Measurements from ENCODE around the gene UPK2.
"Not testable (repeated sequence)": the region's sequence is repeated elsewhere in the genome, so short reads cannot be mapped to it uniquely, and the experiment has no call there.

The UPK2 gene

GRCh38 chr11:118939953-118940598 is 16.0 kb upstream of the UPK2 start:
- no peak overlapping the region for H2AK5ac ChIP-seq (ENCODE audit: low read length)
- H3K36me3 ChIP-seq (ENCODE audit: control insufficient read depth, insufficient read depth, low read length) = no peaks in the 10 kb centered on the region
- no peak overlapping the region for H4K5ac ChIP-seq (ENCODE audit: low read length)
- peak overlapping the region; percentile 26 for H2BK5ac ChIP-seq (ENCODE audit: low read length)
- H3K4me1 ChIP-seq (ENCODE audit: control insufficient read depth, low read depth, low read length) = peaks cover 11% of the 10 kb centered on the region
- no peaks in the 10 kb centered on the region for H3K79me1 ChIP-seq (ENCODE audit: low read length)
- no peaks in the 10 kb centered on the region for H3K79me2 ChIP-seq (ENCODE audit: control insufficient read depth, insufficient read depth, low read length)
- H3K56ac ChIP-seq (ENCODE audit: low read length) = peak overlapping the region; percentile 66
- no peak overlapping the region for H3K4me2 ChIP-seq (ENCODE audit: low read length)
- H3K27me3 ChIP-seq (ENCODE audit: insufficient read depth, low read length, poor library complexity) = no peaks in the 10 kb centered on the region
- H3K9ac ChIP-seq (ENCODE audit: low read length) = peak overlapping the region; percentile 41
- WGBS (ENCODE audit: extremely low coverage, insufficient coverage, low lambda C conversion rate) = no CpG with 5 or more reads among the region's 13 CpGs
- H3K4ac ChIP-seq (ENCODE audit: low read depth, low read length) = no peak overlapping the region
- peak; percentile 85 for DNase-seq
- no peak overlapping the region for H4K8ac ChIP-seq (ENCODE audit: low read depth, low read length)
- peak overlapping the region; percentile 16 for H3K18ac ChIP-seq (ENCODE audit: low read length)
- no peak overlapping the region for H3K4me3 ChIP-seq (ENCODE audit: low read length)
- no peak overlapping the region for H3K23ac ChIP-seq (ENCODE audit: low read length)
- H2BK15ac ChIP-seq (replicated peaks; ENCODE audit: low read depth) = no peak overlapping the region
- H3K27ac ChIP-seq (ENCODE audit: low read depth, low read length) = no peak overlapping the region
- no peak overlapping the region for H2BK120ac ChIP-seq (ENCODE audit: low read depth, low read length)

DNA sequence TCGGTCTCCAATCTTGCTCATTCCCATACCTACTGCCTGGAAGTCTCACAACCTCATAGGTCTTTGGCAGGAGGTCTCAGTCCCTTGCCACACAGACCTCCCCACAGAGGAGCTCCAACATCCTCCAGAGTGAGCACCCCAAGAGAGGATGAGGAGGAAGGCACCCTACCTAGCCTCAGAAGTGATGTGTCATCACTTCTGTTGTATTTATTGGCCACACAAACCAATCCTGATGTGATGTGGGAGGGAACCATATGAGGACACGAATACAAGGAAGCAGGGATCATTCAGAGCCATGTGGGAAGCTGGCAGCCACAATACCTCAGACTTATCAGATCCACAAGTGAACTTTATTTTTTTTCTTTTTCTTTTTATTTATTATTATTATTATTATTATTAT is 9.0 kb upstream of the UPK2 start:
- Histone ChIP-seq H3K36me3 (ENCODE audit: control insufficient read depth, insufficient read depth, low read length) (no peaks in the 10 kb centered on the region), H4K5ac (ENCODE audit: low read length) (no peak overlapping the region), H3K4ac (ENCODE audit: low read depth, low read length) (no peak overlapping the region), H3K4me2 (ENCODE audit: low read length) (no peak overlapping the region), H3K27me3 (ENCODE audit: insufficient read depth, low read length, poor library complexity) (no peaks in the 10 kb centered on the region), H3K9ac (ENCODE audit: low read length) (no peak overlapping the region), H2BK15ac (replicated peaks; ENCODE audit: low read depth) (no peak overlapping the region), H3K79me1 (ENCODE audit: low read length) (no peaks in the 10 kb centered on the region), H3K23ac (ENCODE audit: low read length) (no peak overlapping the region), H2AK5ac (ENCODE audit: low read length) (no peak overlapping the region), H3K4me3 (ENCODE audit: low read length) (no peak overlapping the region), H3K4me1 (ENCODE audit: control insufficient read depth, low read depth, low read length) (no peaks in the 10 kb centered on the region), H3K18ac (ENCODE audit: low read length) (no peak overlapping the region), H3K79me2 (ENCODE audit: control insufficient read depth, insufficient read depth, low read length) (no peaks in the 10 kb centered on the region), H2BK5ac (ENCODE audit: low read length) (no peak overlapping the region), H4K8ac (ENCODE audit: low read depth, low read length) (no peak overlapping the region), H3K27ac (ENCODE audit: low read depth, low read length) (no peak overlapping the region), H2BK120ac (ENCODE audit: low read depth, low read length) (no peak overlapping the region), H3K56ac (ENCODE audit: low read length) (no peak overlapping the region)
- no peak for DNase-seq
- WGBS (ENCODE audit: extremely low coverage, insufficient coverage, low lambda C conversion rate) = no CpG with 5 or more reads among the region's 2 CpGs

GRCh38 chr11:118948000-118948399 is 8.1 kb upstream of the UPK2 start:
- Histone ChIP-seq H2BK120ac (ENCODE audit: low read depth, low read length) (no peak overlapping the region), H4K5ac (ENCODE audit: low read length) (no peak overlapping the region), H3K4me3 (ENCODE audit: low read length) (no peak overlapping the region), H3K23ac (ENCODE audit: low read length) (no peak overlapping the region), H4K8ac (ENCODE audit: low read depth, low read length) (no peak overlapping the region), H3K56ac (ENCODE audit: low read length) (no peak overlapping the region), H2BK15ac (replicated peaks; ENCODE audit: low read depth) (no peak overlapping the region), H2BK5ac (ENCODE audit: low read length) (no peak overlapping the region), H3K4ac (ENCODE audit: low read depth, low read length) (no peak overlapping the region), H3K79me1 (ENCODE audit: low read length) (no peaks in the 10 kb centered on the region), H3K18ac (ENCODE audit: low read length) (no peak overlapping the region), H3K79me2 (ENCODE audit: control insufficient read depth, insufficient read depth, low read length) (no peaks in the 10 kb centered on the region), H3K36me3 (ENCODE audit: control insufficient read depth, insufficient read depth, low read length) (no peaks in the 10 kb centered on the region), H3K27me3 (ENCODE audit: insufficient read depth, low read length, poor library complexity) (no peaks in the 10 kb centered on the region), H3K4me1 (ENCODE audit: control insufficient read depth, low read depth, low read length) (no peaks in the 10 kb centered on the region), H2AK5ac (ENCODE audit: low read length) (no peak overlapping the region), H3K27ac (ENCODE audit: low read depth, low read length) (no peak overlapping the region), H3K4me2 (ENCODE audit: low read length) (no peak overlapping the region), H3K9ac (ENCODE audit: low read length) (no peak overlapping the region)
- WGBS (ENCODE audit: extremely low coverage, insufficient coverage, low lambda C conversion rate) = no CpG with 5 or more reads among the region's 3 CpGs
- DNase-seq = no peak

GRCh38 chr11:118953265-118953664 is 2.8 kb upstream of the UPK2 start:
- DNase-seq = peak; percentile 90

DNA sequence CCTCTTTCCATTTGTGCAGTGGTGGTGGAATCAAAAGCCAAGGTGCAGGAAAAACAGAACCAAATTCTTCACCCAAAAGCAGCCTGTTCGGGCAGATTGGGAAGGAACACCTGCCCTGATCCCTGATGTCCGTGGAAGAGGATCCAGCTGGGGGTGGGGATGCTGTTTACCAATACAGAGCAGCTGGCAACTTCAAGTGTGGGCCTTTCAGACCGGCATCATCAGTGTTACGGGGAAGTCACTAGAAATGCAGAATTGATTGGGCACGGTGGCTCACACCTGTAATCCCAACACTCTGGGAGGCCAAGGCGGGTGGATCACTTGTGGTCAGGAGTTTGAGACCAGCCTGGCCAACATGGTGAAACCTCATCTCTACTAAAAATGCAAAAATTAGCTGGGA is 2.1 kb upstream of the UPK2 start:
- WGBS (ENCODE audit: extremely low coverage, insufficient coverage, low lambda C conversion rate) = no CpG with 5 or more reads among the region's 6 CpGs
- H3K36me3 ChIP-seq (ENCODE audit: control insufficient read depth, insufficient read depth, low read length); H3K27me3 ChIP-seq (ENCODE audit: insufficient read depth, low read length, poor library complexity); H2AK5ac ChIP-seq (ENCODE audit: low read length); H3K56ac ChIP-seq (ENCODE audit: low read length); H2BK120ac ChIP-seq (ENCODE audit: low read depth, low read length); H3K79me1 ChIP-seq (ENCODE audit: low read length); H2BK15ac ChIP-seq (replicated peaks; ENCODE audit: low read depth); H2BK5ac ChIP-seq (ENCODE audit: low read length); H3K79me2 ChIP-seq (ENCODE audit: control insufficient read depth, insufficient read depth, low read length); H3K27ac ChIP-seq (ENCODE audit: low read depth, low read length); H4K5ac ChIP-seq (ENCODE audit: low read length); H3K9ac ChIP-seq (ENCODE audit: low read length); H3K4me3 ChIP-seq (ENCODE audit: low read length); H3K4ac ChIP-seq (ENCODE audit: low read depth, low read length); H3K4me2 ChIP-seq (ENCODE audit: low read length); H3K18ac ChIP-seq (ENCODE audit: low read length); H3K4me1 ChIP-seq (ENCODE audit: control insufficient read depth, low read depth, low read length); DNase-seq; H3K23ac ChIP-seq (ENCODE audit: low read length); H4K8ac ChIP-seq (ENCODE audit: low read depth, low read length): not testable (repeated sequence)

More at GRCh38 chr11:118953265-118953664, 2.8 kb upstream of the UPK2 start:
- Histone ChIP-seq H3K56ac (ENCODE audit: low read length) (no peak overlapping the region), H3K36me3 (ENCODE audit: control insufficient read depth, insufficient read depth, low read length) (no peaks in the 10 kb centered on the region), H4K8ac (ENCODE audit: low read depth, low read length) (no peak overlapping the region), H3K79me1 (ENCODE audit: low read length) (no peaks in the 10 kb centered on the region), H2BK15ac (replicated peaks; ENCODE audit: low read depth) (no peak overlapping the region), H3K27ac (ENCODE audit: low read depth, low read length) (no peak overlapping the region), H3K4me3 (ENCODE audit: low read length) (no peak overlapping the region), H2BK5ac (ENCODE audit: low read length) (no peak overlapping the region), H3K4me1 (ENCODE audit: control insufficient read depth, low read depth, low read length) (no peaks in the 10 kb centered on the region), H3K4ac (ENCODE audit: low read depth, low read length) (no peak overlapping the region), H3K27me3 (ENCODE audit: insufficient read depth, low read length, poor library complexity) (no peaks in the 10 kb centered on the region), H3K18ac (ENCODE audit: low read length) (no peak overlapping the region), H2AK5ac (ENCODE audit: low read length) (no peak overlapping the region), H3K79me2 (ENCODE audit: control insufficient read depth, insufficient read depth, low read length) (no peaks in the 10 kb centered on the region), H4K5ac (ENCODE audit: low read length) (no peak overlapping the region), H3K4me2 (ENCODE audit: low read length) (no peak overlapping the region), H3K9ac (ENCODE audit: low read length) (no peak overlapping the region), H3K23ac (ENCODE audit: low read length) (no peak overlapping the region), H2BK120ac (ENCODE audit: low read depth, low read length) (no peak overlapping the region)
- WGBS (ENCODE audit: extremely low coverage, insufficient coverage, low lambda C conversion rate) = no CpG with 5 or more reads among the region's 6 CpGs

GRCh38 chr11:118956847-118957469 is 860 bp downstream of the UPK2 start:
- H4K8ac ChIP-seq (ENCODE audit: low read depth, low read length) = no peak overlapping the region
- H3K36me3 ChIP-seq (ENCODE audit: control insufficient read depth, insufficient read depth, low read length) = no peaks in the 10 kb centered on the region
- H4K5ac ChIP-seq (ENCODE audit: low read length) = no peak overlapping the region
- H2AK5ac ChIP-seq (ENCODE audit: low read length) = no peak overlapping the region
- DNase-seq = no peak
- H2BK120ac ChIP-seq (ENCODE audit: low read depth, low read length) = no peak overlapping the region
- H2BK15ac ChIP-seq (replicated peaks; ENCODE audit: low read depth) = no peak overlapping the region
- WGBS (ENCODE audit: extremely low coverage, insufficient coverage, low lambda C conversion rate) = no CpG with 5 or more reads among the region's 14 CpGs
- H3K18ac ChIP-seq (ENCODE audit: low read length) = no peak overlapping the region
- H3K4me3 ChIP-seq (ENCODE audit: low read length) = no peak overlapping the region
- H3K4me2 ChIP-seq (ENCODE audit: low read length) = no peak overlapping the region
- no peak overlapping the region for H3K4ac ChIP-seq (ENCODE audit: low read depth, low read length)
- H3K56ac ChIP-seq (ENCODE audit: low read length) = peak overlapping the region; percentile 12
- no peak overlapping the region for H2BK5ac ChIP-seq (ENCODE audit: low read length)
- H3K27ac ChIP-seq (ENCODE audit: low read depth, low read length) = no peak overlapping the region
- no peak overlapping the region for H3K23ac ChIP-seq (ENCODE audit: low read length)
- no peaks in the 10 kb centered on the region for H3K79me1 ChIP-seq (ENCODE audit: low read length)
- H3K27me3 ChIP-seq (ENCODE audit: insufficient read depth, low read length, poor library complexity) = no peaks in the 10 kb centered on the region
- no peak overlapping the region for H3K9ac ChIP-seq (ENCODE audit: low read length)
- no peaks in the 10 kb centered on the region for H3K4me1 ChIP-seq (ENCODE audit: control insufficient read depth, low read depth, low read length)
- no peaks in the 10 kb centered on the region for H3K79me2 ChIP-seq (ENCODE audit: control insufficient read depth, insufficient read depth, low read length)
